ENCODE results near the gene HOXA9.

The HOXA9 gene

GRCh38 chr7:27129729-27130539 lies 35.4 kb downstream of the HOXA9 start (continued):
- TF ChIP-seq ZNF404 (tag by site-specific recombination; IDR thresholded peaks at IDR 0.05) (no peak), ZNF555 (tag by site-specific recombination; conservative IDR thresholded peaks at IDR 0.05) (no peak), ZNF37A (tag by site-specific recombination; IDR thresholded peaks at IDR 0.05) (no peak), MEIS1 (CRISPR knock-in tag; IDR thresholded peaks at IDR 0.05; ENCODE audit: borderline replicate concordance) (no peak), ZBTB48 (tag by site-specific recombination; IDR thresholded peaks at IDR 0.05) (no peak), HOXA7 (CRISPR knock-in tag; IDR thresholded peaks at IDR 0.05; ENCODE audit: borderline replicate concordance) (no peak), ZNF248 (tag by site-specific recombination; IDR thresholded peaks at IDR 0.05) (no peak), SETDB1 (IDR thresholded peaks at IDR 0.05; ENCODE audit: insufficient read length, low read length) (no peak), SP2 (tag by site-specific recombination; IDR thresholded peaks at IDR 0.05) (no peak), ZNF830 (tag by site-specific recombination; IDR thresholded peaks at IDR 0.05; ENCODE audit: low read depth) (no peak), ZNF19 (tag by site-specific recombination; IDR thresholded peaks at IDR 0.05; ENCODE audit: low read depth) (no peak), ZNF530 (tag by site-specific recombination; IDR thresholded peaks at IDR 0.05; ENCODE audit: low read depth) (no peak), ZFHX2 (tag by site-specific recombination; conservative IDR thresholded peaks at IDR 0.05) (no peak; the same call in 1 of the 2 replicates), KLF17 (tag by site-specific recombination; IDR thresholded peaks at IDR 0.05) (no peak), KLF9 (tag by site-specific recombination; IDR thresholded peaks at IDR 0.05; ENCODE audit: low read depth) (no peak), ZSCAN30 (tag by site-specific recombination; IDR thresholded peaks at IDR 0.05) (peak; percentile 87), ZNF561 (tag by site-specific recombination; IDR thresholded peaks at IDR 0.05; ENCODE audit: borderline replicate concordance) (no peak), ZNF362 (tag by site-specific recombination; IDR thresholded peaks at IDR 0.05) (no peak), ZNF707 (tag by site-specific recombination; IDR thresholded peaks at IDR 0.05) (no peak), ZBTB7A (tag by site-specific recombination; IDR thresholded peaks at IDR 0.05; ENCODE audit: low read depth) (no peak), GLI2 (tag by site-specific recombination; IDR thresholded peaks at IDR 0.05; ENCODE audit: borderline replicate concordance, low read depth) (peak; percentile 57; the same call in 1 of the 2 replicates), RBAK (tag by site-specific recombination; IDR thresholded peaks at IDR 0.05) (no peak), OSR2 (tag by site-specific recombination; IDR thresholded peaks at IDR 0.05) (peak; percentile 66), ZSCAN23 (tag by site-specific recombination; IDR thresholded peaks at IDR 0.05) (no peak), AEBP2 (tag by site-specific recombination; IDR thresholded peaks at IDR 0.05; ENCODE audit: borderline replicate concordance) (no peak), ZNF501 (tag by site-specific recombination; IDR thresholded peaks at IDR 0.05) (0 out of 2 replicates have a peak, but pooled peaks have one; percentile 35), ZNF629 (tag by site-specific recombination; IDR thresholded peaks at IDR 0.05) (no peak), ZNF311 (tag by site-specific recombination; IDR thresholded peaks at IDR 0.05; ENCODE audit: borderline replicate concordance) (no peak)
- TF ChIP-seq, protein P1, sequence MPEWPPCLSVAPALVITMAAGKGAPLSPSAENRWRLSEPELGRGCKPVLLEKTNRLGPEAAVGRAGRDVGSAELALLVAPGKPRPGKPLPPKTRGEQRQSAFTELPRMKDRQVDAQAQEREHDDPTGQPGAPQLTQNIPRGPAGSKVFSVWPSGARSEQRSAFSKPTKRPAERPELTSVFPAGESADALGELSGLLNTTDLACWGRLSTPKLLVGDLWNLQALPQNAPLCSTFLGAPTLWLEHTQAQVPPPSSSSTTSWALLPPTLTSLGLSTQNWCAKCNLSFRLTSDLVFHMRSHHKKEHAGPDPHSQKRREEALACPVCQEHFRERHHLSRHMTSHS (tag by site-specific recombination; IDR thresholded peaks at IDR 0.05): peak; percentile 58; the same call in 1 of the 2 replicates
- TF ChIP-seq, protein P2, sequence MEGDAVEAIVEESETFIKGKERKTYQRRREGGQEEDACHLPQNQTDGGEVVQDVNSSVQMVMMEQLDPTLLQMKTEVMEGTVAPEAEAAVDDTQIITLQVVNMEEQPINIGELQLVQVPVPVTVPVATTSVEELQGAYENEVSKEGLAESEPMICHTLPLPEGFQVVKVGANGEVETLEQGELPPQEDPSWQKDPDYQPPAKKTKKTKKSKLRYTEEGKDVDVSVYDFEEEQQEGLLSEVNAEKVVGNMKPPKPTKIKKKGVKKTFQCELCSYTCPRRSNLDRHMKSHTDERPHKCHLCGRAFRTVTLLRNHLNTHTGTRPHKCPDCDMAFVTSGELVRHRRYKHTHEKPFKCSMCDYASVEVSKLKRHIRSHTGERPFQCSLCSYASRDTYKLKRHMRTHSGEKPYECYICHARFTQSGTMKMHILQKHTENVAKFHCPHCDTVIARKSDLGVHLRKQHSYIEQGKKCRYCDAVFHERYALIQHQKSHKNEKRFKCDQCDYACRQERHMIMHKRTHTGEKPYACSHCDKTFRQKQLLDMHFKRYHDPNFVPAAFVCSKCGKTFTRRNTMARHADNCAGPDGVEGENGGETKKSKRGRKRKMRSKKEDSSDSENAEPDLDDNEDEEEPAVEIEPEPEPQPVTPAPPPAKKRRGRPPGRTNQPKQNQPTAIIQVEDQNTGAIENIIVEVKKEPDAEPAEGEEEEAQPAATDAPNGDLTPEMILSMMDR (tag by site-specific recombination; IDR thresholded peaks at IDR 0.05): 0 out of 2 replicates have a peak, but pooled peaks have one; percentile 49
- TF ChIP-seq, protein P3, sequence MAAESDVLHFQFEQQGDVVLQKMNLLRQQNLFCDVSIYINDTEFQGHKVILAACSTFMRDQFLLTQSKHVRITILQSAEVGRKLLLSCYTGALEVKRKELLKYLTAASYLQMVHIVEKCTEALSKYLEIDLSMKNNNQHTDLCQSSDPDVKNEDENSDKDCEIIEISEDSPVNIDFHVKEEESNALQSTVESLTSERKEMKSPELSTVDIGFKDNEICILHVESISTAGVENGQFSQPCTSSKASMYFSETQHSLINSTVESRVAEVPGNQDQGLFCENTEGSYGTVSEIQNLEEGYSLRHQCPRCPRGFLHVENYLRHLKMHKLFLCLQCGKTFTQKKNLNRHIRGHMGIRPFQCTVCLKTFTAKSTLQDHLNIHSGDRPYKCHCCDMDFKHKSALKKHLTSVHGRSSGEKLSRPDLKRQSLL (tag by site-specific recombination; IDR thresholded peaks at IDR 0.05): no peak
- TF ChIP-seq, protein P4, sequence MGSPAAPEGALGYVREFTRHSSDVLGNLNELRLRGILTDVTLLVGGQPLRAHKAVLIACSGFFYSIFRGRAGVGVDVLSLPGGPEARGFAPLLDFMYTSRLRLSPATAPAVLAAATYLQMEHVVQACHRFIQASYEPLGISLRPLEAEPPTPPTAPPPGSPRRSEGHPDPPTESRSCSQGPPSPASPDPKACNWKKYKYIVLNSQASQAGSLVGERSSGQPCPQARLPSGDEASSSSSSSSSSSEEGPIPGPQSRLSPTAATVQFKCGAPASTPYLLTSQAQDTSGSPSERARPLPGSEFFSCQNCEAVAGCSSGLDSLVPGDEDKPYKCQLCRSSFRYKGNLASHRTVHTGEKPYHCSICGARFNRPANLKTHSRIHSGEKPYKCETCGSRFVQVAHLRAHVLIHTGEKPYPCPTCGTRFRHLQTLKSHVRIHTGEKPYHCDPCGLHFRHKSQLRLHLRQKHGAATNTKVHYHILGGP (tag by site-specific recombination; IDR thresholded peaks at IDR 0.05): no peak
